HG02571 (cell line): ENCODE results near the gene GSTO2.

Experiments used
- ATAC-seq: cut with Tn5 transposase; IDR thresholded peaks from one replicate; pipeline ENCODE4 v1.9.1; 2021; ENCODE audit warnings: mild to moderate bottlenecking, moderate library complexity; ENCODE audit not compliant: unreplicated experiment

GSTO2 gene

GRCh38 chr10:104324931-104325330, 55.9 kb downstream of the GSTO2 start:
- no peak for ATAC-seq

GRCh38 chr10:104325436-104326435, 56.8 kb downstream of the GSTO2 start:
- ATAC-seq = no peak

- no peak for ATAC-seq
These were observed 58.1 kb downstream of the GSTO2 start for GRCh38 chr10:104326991-104327610.

- no peak for ATAC-seq
These were observed 59.0 kb downstream of the GSTO2 start for GRCh38 chr10:104327745-104328645.

DNA sequence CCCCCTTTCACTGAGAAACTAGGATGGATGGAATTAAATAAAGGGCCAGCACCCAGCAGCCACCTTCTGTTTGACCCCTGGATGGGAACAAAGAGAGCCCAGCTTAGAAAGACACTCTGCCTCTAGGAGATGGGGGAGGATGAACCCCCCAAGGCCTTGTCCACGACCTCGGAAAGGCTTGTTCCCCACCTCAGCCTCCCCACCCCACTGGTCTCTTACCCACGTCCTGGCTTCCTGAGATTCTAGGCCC, 59.6 kb downstream of the GSTO2 start:
- ATAC-seq = no peak

DNA sequence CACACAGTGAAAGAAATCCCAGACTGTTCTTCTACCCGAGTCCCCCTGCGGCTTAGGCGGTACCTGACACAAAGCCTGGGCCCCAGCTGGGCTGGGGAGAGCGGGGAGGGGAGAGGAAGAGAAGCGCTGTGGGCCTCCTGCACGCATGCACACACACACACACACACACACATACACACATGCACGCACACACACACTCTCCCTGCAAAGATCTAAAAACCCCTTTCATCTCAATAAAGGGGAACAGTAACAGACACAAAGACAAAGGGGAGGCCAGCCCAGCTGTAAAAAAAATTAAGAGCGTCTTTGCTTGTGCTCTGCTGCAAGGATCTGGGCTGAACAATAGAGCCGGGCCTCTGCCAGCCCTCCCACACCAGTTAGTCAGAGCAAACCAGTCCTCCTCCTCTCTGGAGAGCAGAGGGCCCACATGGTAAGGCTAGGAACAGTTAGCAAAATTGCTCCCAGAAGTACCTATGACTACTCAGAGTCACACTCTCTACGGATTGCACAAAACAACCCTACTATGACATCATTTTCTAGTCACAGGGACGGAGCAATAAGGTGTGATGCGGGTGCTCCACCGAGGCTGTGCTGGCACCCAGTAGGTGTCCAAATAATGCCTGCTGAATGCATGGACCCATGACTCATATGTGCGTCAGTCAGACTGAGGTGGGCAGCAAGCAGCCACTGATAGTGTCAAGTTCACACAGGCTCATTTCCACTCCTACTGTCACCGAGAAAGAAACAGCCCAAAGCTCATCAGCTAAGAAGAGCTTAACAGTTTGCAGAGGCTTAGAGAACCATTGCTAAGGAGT, 60.1 kb downstream of the GSTO2 start:
- peak; percentile 41 for ATAC-seq

DNA sequence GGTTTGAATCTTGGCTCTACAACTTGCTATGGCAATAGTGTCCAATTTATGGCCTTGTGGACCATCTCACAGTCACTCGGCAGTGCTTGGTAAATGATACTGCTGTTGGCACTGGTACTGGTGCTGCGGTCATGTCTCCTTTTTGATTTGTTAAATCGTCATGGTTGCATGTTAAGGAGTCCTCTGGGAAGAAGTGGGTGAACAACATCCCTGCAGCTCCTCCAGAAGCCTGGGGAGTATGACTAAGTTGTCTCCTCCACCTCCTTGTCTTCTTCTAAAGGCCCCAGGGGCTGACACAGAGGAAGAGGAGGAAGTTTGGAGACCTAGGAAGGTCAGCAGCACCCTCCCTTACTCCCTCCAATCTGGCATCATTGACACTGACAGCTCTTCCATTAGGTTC, 60.8 kb downstream of the GSTO2 start:
- no peak for ATAC-seq

DNA sequence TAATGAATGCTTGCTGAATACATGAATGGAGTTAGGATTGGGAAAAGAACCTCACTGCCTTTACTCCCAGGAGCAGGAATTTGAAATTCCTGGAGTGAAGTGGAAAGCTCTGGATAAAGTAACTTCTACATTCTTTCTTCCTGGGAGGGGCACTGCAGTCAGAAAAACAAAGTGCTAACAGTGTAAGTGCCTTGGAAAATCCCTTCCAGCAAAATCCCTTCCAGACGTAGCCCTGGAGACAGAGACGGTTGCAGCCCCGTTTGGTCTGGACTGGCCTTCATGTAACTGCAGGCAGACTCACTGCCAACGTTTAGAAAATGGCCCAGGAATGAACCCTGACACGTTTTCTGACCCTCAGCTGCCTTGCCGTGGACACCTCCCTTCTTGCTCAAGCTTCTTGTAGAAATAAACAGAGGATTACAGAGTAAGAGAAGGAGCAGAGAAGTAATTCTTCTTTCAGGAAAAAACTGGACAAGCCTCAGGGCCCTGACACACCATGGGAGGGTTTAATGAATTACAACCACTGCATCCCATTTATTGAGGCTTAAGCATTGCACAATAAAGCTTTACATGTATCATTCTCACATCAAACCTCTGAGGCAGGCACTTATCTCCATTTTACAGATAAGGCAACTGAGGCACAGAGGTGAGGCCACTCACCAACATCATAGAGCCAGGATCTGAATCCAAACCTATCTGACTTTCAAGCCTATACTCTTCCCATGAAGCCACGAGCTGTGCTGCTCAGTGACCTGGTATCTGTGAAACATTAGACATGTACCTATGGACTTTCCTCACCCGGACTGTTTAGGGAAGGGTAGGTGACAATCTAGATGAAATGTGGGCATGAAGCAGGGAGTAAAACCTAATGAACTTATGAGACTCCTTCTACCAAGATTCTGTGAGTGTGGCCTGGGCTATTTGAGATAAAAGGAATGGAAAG, 61.5 kb downstream of the GSTO2 start:
- ATAC-seq = no peak

DNA sequence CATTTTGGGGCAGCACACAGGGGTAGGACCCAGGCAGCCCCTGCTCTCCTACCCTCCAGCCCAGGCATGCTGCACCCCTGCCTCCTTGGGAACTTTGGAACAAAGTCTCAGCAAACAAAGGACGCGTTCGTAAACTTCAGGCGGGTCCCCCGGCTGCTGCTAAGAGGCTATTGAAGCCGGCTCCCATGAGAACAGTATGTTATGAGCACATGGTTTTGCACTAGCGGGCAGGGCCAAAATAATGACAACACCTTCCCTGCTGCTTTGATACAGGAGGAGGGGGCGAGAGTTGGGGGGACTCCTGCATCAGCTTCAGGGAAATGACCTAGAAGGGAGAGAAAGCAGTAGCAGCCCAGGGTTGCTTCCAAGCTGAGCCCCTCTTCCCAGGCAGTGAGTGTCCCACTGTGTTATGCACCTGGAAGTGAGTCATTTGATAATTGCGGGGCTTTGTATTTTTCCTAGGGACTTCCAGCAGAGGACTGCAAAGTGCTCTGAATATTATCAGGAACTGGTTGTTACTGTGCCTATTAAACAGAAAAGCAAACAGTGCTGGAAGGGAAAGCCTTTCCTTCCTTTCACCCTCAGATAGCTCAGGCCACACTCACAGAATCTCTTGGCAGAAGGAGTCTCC, 62.3 kb downstream of the GSTO2 start:
- ATAC-seq = no peak

- ATAC-seq = no peak
These were observed 63.5 kb downstream of the GSTO2 start for GRCh38 chr10:104332243-104333031.

GRCh38 chr10:104333032-104333727, 64.2 kb downstream of the GSTO2 start:
- ATAC-seq = no peak

GRCh38 chr10:104333728-104334373, 64.9 kb downstream of the GSTO2 start:
- ATAC-seq = no peak

GRCh38 chr10:104334561-104334960, 65.6 kb downstream of the GSTO2 start:
- no peak for ATAC-seq

DNA sequence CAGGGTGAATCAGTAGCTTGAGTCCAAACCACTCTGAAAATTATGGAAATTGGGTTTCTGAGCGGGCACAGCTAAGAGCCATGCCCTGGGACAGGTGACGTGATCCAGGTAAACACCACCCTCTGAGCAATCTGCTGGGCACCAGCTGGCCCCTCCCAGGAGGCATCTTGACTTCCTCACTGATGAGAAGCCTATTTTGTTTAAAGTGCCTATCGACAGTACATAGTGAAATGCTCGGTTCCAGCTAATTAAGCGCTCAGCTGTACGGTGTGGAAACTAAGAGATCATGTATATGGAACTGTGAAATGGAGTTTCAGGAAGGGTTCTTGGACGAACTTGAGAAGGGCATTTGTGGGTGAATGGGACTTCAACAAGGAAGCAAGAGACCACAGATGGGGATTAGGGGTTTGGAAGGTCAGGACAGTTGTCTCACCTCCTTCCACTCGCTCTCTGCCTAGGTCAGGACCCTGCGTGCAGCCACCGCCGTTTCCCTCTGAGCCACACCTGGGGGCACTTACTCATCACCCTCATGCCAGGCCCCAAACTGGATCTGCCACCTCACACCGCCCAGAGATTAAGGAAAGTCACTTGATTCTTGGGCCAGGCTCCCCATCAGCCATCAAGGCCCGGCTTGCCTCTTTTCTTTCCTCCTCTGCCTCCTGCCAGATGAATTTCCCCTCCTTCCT, 66.1 kb downstream of the GSTO2 start:
- no peak for ATAC-seq

- ATAC-seq = peak; percentile 20
These were observed 68.0 kb downstream of the GSTO2 start for GRCh38 chr10:104336821-104337467.

GRCh38 chr10:104337521-104337984, 68.6 kb downstream of the GSTO2 start:
- ATAC-seq = peak; percentile 39
